ENCODE measurements around the gene STATH.
"Not testable (repeated sequence)": the region's sequence is repeated elsewhere in the genome, so short reads cannot be mapped to it uniquely, and the experiment has no call there.

The STATH gene

DNA sequence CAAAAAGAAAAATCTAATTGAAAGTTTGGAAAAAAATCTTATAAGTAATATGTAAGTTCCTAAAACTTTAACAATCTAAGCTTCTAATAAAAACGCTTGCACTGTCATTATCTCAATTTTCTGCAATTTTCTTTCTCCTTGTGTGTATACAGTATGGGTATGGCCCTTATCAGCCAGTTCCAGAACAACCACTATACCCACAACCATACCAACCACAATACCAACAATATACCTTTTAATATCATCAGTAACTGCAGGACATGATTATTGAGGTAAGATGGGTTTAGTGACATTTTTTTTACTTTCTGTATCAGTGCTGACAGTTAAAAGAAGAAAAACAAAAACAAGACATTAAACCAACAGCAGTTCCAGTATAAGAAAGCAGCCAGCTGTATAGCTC is 4.9 kb downstream of the STATH start:
- Histone ChIP-seq H3F3A (ENCODE audit: insufficient read depth, low read length) (no peaks in the 10 kb centered on the region), H2AFZ (ENCODE audit: low read length) (no peak overlapping the region), H3K9me2 (replicated peaks; ENCODE audit: insufficient read depth, low read length) (no peaks in the 10 kb centered on the region), H3K27me3 (replicated peaks; ENCODE audit: insufficient read depth, low read length) (no peaks in the 10 kb centered on the region), H3K79me2 (ENCODE audit: low read length) (no peaks in the 10 kb centered on the region), H3K4me1 (ENCODE audit: low read length) (no peaks in the 10 kb centered on the region), H3K4me3 (ENCODE audit: low read length) (no peak overlapping the region), H3K36me3 (replicated peaks; ENCODE audit: insufficient read depth, low read length) (no peaks in the 10 kb centered on the region), H3K9me3 (replicated peaks; ENCODE audit: insufficient read depth, low read length) (no peaks in the 10 kb centered on the region), H3K4me2 (ENCODE audit: low read depth, low read length) (no peak overlapping the region), H3K27ac (ENCODE audit: low read length) (no peak overlapping the region), H3K9ac (ENCODE audit: low read length) (no peak overlapping the region), H4K20me1 (ENCODE audit: insufficient read depth, low read length) (no peaks in the 10 kb centered on the region)
- TF ChIP-seq EZH2phosphoT487 (IDR thresholded peaks at IDR 0.05; ENCODE audit: low read length) (no peak), EZH2 (optimal IDR thresholded peaks at IDR 0.05; ENCODE audit: low read depth, low read length) (no peak)
- TF ChIP-seq, protein P1, sequence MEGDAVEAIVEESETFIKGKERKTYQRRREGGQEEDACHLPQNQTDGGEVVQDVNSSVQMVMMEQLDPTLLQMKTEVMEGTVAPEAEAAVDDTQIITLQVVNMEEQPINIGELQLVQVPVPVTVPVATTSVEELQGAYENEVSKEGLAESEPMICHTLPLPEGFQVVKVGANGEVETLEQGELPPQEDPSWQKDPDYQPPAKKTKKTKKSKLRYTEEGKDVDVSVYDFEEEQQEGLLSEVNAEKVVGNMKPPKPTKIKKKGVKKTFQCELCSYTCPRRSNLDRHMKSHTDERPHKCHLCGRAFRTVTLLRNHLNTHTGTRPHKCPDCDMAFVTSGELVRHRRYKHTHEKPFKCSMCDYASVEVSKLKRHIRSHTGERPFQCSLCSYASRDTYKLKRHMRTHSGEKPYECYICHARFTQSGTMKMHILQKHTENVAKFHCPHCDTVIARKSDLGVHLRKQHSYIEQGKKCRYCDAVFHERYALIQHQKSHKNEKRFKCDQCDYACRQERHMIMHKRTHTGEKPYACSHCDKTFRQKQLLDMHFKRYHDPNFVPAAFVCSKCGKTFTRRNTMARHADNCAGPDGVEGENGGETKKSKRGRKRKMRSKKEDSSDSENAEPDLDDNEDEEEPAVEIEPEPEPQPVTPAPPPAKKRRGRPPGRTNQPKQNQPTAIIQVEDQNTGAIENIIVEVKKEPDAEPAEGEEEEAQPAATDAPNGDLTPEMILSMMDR (IDR thresholded peaks at IDR 0.05; ENCODE audit: low read length): no peak
- DNase-seq: no peak

DNA sequence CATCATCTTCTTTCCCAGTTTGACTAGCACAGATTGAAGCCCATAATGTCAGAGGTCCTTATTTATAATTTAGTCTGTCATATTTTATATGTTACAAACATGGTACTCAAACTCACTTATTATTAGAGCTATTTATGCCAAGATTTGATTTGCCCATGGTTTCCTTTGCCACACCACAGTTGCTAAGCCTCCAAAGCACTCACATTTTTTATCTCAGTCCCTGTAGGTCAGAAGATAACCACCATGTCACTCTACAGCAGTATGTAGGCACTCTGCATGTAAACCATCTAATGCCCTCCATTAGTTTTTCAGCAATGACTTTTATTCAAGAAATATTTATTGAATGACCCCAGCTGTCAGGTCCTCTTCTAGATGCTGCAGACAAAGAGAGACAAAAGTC is 6.7 kb downstream of the STATH start:
- no peaks in the 10 kb centered on the region for H3K9me2 ChIP-seq (replicated peaks; ENCODE audit: insufficient read depth, low read length)
- H2AFZ ChIP-seq (ENCODE audit: low read length): no peak overlapping the region
- no peaks in the 10 kb centered on the region for H3K27me3 ChIP-seq (replicated peaks; ENCODE audit: insufficient read depth, low read length)

DNA sequence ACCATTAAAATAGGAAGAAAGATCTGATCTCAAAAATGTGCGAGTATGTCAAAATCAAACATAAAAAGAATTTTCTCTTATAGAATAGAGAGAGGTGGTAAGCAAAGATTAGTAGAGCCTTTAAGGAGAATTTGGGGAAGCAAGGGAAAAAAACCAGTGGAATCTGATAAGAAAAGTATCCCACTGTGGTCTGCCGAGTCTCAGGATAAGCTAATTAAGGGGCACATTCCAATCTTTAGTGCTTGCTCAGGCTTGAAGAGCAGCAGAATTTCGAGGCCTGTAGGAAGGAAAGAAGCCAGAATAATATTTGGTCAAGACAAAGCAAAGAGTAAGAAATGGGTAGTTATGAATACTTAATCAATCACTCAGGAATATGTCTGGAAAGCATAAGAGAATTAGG is 13.0 kb downstream of the STATH start:
- DNase-seq: no peak

More for the DNA sequence above, 6.7 kb downstream of the STATH start:
- H3K36me3 ChIP-seq (replicated peaks; ENCODE audit: insufficient read depth, low read length): no peaks in the 10 kb centered on the region
- H3F3A ChIP-seq (ENCODE audit: insufficient read depth, low read length): no peaks in the 10 kb centered on the region
- H3K4me3 ChIP-seq (ENCODE audit: low read length): no peak overlapping the region
- no peak for DNase-seq
- H3K79me2 ChIP-seq (ENCODE audit: low read length): no peaks in the 10 kb centered on the region
- H4K20me1 ChIP-seq (ENCODE audit: insufficient read depth, low read length): no peaks in the 10 kb centered on the region
- TF ChIP-seq, protein P1 (IDR thresholded peaks at IDR 0.05; ENCODE audit: low read length): no peak
- TF ChIP-seq EZH2phosphoT487 (IDR thresholded peaks at IDR 0.05; ENCODE audit: low read length) (no peak), EZH2 (optimal IDR thresholded peaks at IDR 0.05; ENCODE audit: low read depth, low read length) (no peak)
- H3K9ac ChIP-seq (ENCODE audit: low read length): no peak overlapping the region
- H3K4me2 ChIP-seq (ENCODE audit: low read depth, low read length): no peak overlapping the region
- H3K4me1 ChIP-seq (ENCODE audit: low read length): no peaks in the 10 kb centered on the region
- no peak overlapping the region for H3K27ac ChIP-seq (ENCODE audit: low read length)
- no peaks in the 10 kb centered on the region for H3K9me3 ChIP-seq (replicated peaks; ENCODE audit: insufficient read depth, low read length)

DNA sequence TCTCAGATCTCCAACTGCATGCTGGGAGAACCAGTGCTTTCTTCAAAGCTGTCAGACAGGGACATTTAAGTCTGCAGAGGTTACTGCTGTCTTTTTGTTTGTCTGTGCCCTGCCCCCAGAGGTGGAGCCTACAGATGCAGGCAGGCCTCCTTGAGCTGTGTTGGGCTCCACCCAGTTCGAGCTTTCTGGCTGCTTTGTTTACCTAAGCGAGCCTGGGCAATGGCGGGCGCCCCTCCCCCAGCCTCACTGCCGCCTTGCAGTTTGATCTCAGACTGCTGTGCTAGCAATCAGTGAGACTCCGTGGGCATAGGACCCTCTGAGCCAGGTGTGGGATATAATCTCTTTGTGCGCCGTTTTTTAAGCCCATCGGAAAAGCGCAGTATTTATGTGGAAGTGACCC is 23.2 kb downstream of the STATH start:
- H3K79me2 ChIP-seq (ENCODE audit: low read length); H3K4me2 ChIP-seq (ENCODE audit: low read depth, low read length); DNase-seq; H3K27me3 ChIP-seq (replicated peaks; ENCODE audit: insufficient read depth, low read length); H3K27ac ChIP-seq (ENCODE audit: low read length); H3K9me2 ChIP-seq (replicated peaks; ENCODE audit: insufficient read depth, low read length); H3K4me1 ChIP-seq (ENCODE audit: low read length); H3F3A ChIP-seq (ENCODE audit: insufficient read depth, low read length); H2AFZ ChIP-seq (ENCODE audit: low read length); H3K9ac ChIP-seq (ENCODE audit: low read length); H4K20me1 ChIP-seq (ENCODE audit: insufficient read depth, low read length); H3K36me3 ChIP-seq (replicated peaks; ENCODE audit: insufficient read depth, low read length); H3K9me3 ChIP-seq (replicated peaks; ENCODE audit: insufficient read depth, low read length); H3K4me3 ChIP-seq (ENCODE audit: low read length): not testable (repeated sequence)

More for the DNA sequence above, 13.0 kb downstream of the STATH start:
- H3K36me3 ChIP-seq (replicated peaks; ENCODE audit: insufficient read depth, low read length): no peaks in the 10 kb centered on the region
- H3K9me3 ChIP-seq (replicated peaks; ENCODE audit: insufficient read depth, low read length): no peaks in the 10 kb centered on the region
- H3K4me1 ChIP-seq (ENCODE audit: low read length): no peaks in the 10 kb centered on the region
- no peak overlapping the region for H3K4me3 ChIP-seq (ENCODE audit: low read length)
- no peak overlapping the region for H2AFZ ChIP-seq (ENCODE audit: low read length)
- no peaks in the 10 kb centered on the region for H3K9me2 ChIP-seq (replicated peaks; ENCODE audit: insufficient read depth, low read length)
- no peak overlapping the region for H3K4me2 ChIP-seq (ENCODE audit: low read depth, low read length)
- no peaks in the 10 kb centered on the region for H3F3A ChIP-seq (ENCODE audit: insufficient read depth, low read length)
- H3K27me3 ChIP-seq (replicated peaks; ENCODE audit: insufficient read depth, low read length): no peaks in the 10 kb centered on the region
- no peak overlapping the region for H3K9ac ChIP-seq (ENCODE audit: low read length)
- H3K27ac ChIP-seq (ENCODE audit: low read length): no peak overlapping the region
- no peaks in the 10 kb centered on the region for H3K79me2 ChIP-seq (ENCODE audit: low read length)
- no peaks in the 10 kb centered on the region for H4K20me1 ChIP-seq (ENCODE audit: insufficient read depth, low read length)
- TF ChIP-seq, protein P1 (IDR thresholded peaks at IDR 0.05; ENCODE audit: low read length): no peak
- TF ChIP-seq EZH2phosphoT487 (IDR thresholded peaks at IDR 0.05; ENCODE audit: low read length) (no peak), EZH2 (optimal IDR thresholded peaks at IDR 0.05; ENCODE audit: low read depth, low read length) (no peak)
